KMS-11 (cell line): ENCODE results near the gene ICAM1.
"Not testable (repeated sequence)": the region's sequence is repeated elsewhere in the genome, so short reads cannot be mapped to it uniquely, and the experiment has no call there.

ENCODE experiments used
- H2AFZ ChIP-seq: fragments of 200-600 bp; sonication (generic); 2 replicates; pipeline ENCODE4 v1.6.1; 2016; ENCODE audit warnings: antibody characterized with exemption, mixed run types, low read depth
- H3K27ac ChIP-seq: fragments of 200-600 bp; sonication (generic); 2 replicates; pipeline ENCODE4 v1.6.1; 2016; ENCODE audit warnings: mild to moderate bottlenecking, mixed run types
- H3K27me3 ChIP-seq: fragments of 200-600 bp; sonication (generic); 2 replicates; pipeline ENCODE4 v1.6.1; 2017; ENCODE audit warnings: mild to moderate bottlenecking, low read depth, mixed run types, moderate library complexity; ENCODE audit not compliant: insufficient read depth
- H3K36me3 ChIP-seq: fragments of 200-600 bp; sonication (generic); 2 replicates; pipeline ENCODE4 v1.6.1; 2017; ENCODE audit warnings: mild to moderate bottlenecking, mixed run types; ENCODE audit not compliant: insufficient read depth
- H3K4me1 ChIP-seq: fragments of 200-600 bp; sonication (generic); 2 replicates; pipeline ENCODE4 v1.6.1; 2016; ENCODE audit warnings: mild to moderate bottlenecking, low read depth, mixed run types; ENCODE audit not compliant: poor library complexity, severe bottlenecking
- H3K4me2 ChIP-seq: fragments of 200-600 bp; sonication (generic); 2 replicates; pipeline ENCODE4 v1.7.0; 2016; ENCODE audit warnings: mild to moderate bottlenecking, mixed run types
- H3K4me3 ChIP-seq: fragments of 200-600 bp; sonication (generic); IDR thresholded peaks from 2 replicates; pipeline ENCODE4 v1.6.1; 2017; ENCODE audit warnings: low read depth, low read length, mixed read lengths; ENCODE audit not compliant: insufficient read depth
- H3K79me2 ChIP-seq: fragments of 200-600 bp; sonication (generic); 2 replicates; pipeline ENCODE4 v1.6.1; 2016; ENCODE audit warnings: low read depth, mixed run types; ENCODE audit not compliant: insufficient read depth
- H3K9ac ChIP-seq: fragments of 200-600 bp; sonication (generic); 2 replicates; pipeline ENCODE4 v1.6.1; 2016; ENCODE audit warnings: mild to moderate bottlenecking, mixed run types
- H4K20me1 ChIP-seq: fragments of 200-600 bp; sonication (generic); 2 replicates; pipeline ENCODE4 v1.6.1; 2016; ENCODE audit warnings: mild to moderate bottlenecking, mixed run types; ENCODE audit not compliant: insufficient read depth
- CTCF ChIP-seq: fragments of 200-600 bp; sonication (generic); conservative IDR thresholded peaks from 2 replicates; pipeline ENCODE4 v1.6.1; 2017; ENCODE audit warnings: low read depth, mild to moderate bottlenecking, antibody characterized with exemption, low read length, moderate library complexity, mixed read lengths

The ICAM1 gene

GRCh38 chr19:10278935-10279334 is 8.0 kb downstream of the ICAM1 start:
- Histone ChIP-seq H3K4me1 (peaks cover 4% of the 10 kb centered on the region), H3K9ac (no peak overlapping the region), H3K27me3 (no peaks in the 10 kb centered on the region), H3K79me2 (no peaks in the 10 kb centered on the region), H3K36me3 (no peaks in the 10 kb centered on the region), H2AFZ (no peak overlapping the region), H3K27ac (no peak overlapping the region), H3K4me2 (no peak overlapping the region), H3K4me3 (no peak overlapping the region), H4K20me1 (no peaks in the 10 kb centered on the region)
- TF ChIP-seq CTCF, result no peak

GRCh38 chr19:10279737-10280442 is 9.0 kb downstream of the ICAM1 start:
- H3K36me3 ChIP-seq, result no peaks in the 10 kb centered on the region
- H3K27me3 ChIP-seq, result no peaks in the 10 kb centered on the region
- no peak overlapping the region for H2AFZ ChIP-seq
- H4K20me1 ChIP-seq, result no peaks in the 10 kb centered on the region
- no peak overlapping the region for H3K27ac ChIP-seq
- no peak for TF ChIP-seq CTCF
- no peak overlapping the region for H3K9ac ChIP-seq
- no peaks in the 10 kb centered on the region for H3K79me2 ChIP-seq
- H3K4me3 ChIP-seq, result no peak overlapping the region
- H3K4me1 ChIP-seq, result no peaks in the 10 kb centered on the region
- no peak overlapping the region for H3K4me2 ChIP-seq

GRCh38 chr19:10282043-10282442 is 11.1 kb downstream of the ICAM1 start:
- H3K27ac ChIP-seq, result not testable (repeated sequence)

GRCh38 chr19:10283301-10284064 is 12.6 kb downstream of the ICAM1 start:
- no peak overlapping the region for H3K27ac ChIP-seq
- H3K27me3 ChIP-seq, result no peaks in the 10 kb centered on the region
- no peak overlapping the region for H3K4me3 ChIP-seq
- H3K36me3 ChIP-seq, result no peaks in the 10 kb centered on the region
- no peaks in the 10 kb centered on the region for H4K20me1 ChIP-seq
- H3K79me2 ChIP-seq, result no peaks in the 10 kb centered on the region
- no peak overlapping the region for H3K4me2 ChIP-seq
- H3K4me1 ChIP-seq, result peaks cover 5% of the 10 kb centered on the region
- no peak overlapping the region for H2AFZ ChIP-seq
- TF ChIP-seq CTCF, result no peak
- no peak overlapping the region for H3K9ac ChIP-seq

More at GRCh38 chr19:10282043-10282442, 11.1 kb downstream of the ICAM1 start:
- not testable (repeated sequence) for H3K27me3 ChIP-seq, H3K79me2 ChIP-seq, H4K20me1 ChIP-seq, H3K36me3 ChIP-seq, H3K4me2 ChIP-seq, H3K9ac ChIP-seq, H3K4me3 ChIP-seq, H3K4me1 ChIP-seq, H2AFZ ChIP-seq
